ENCODE results near the gene PLA2R1.

- TF ChIP-seq CTCF (IDR thresholded peaks at IDR 0.05) = no peak
- TF ChIP-seq POLR2A (IDR thresholded peaks at IDR 0.05) = no peak
These were observed 42.9 kb downstream of the PLA2R1 start for GRCh38 chr2:160019374-160020090.

Data from lower leg skin (tissue), 3 donors.